Measurements from ENCODE around the gene STOM. TPM values are rescaled to one million over a fixed set of nuclear protein-coding genes. Genes with fewer than 3 reads are reported as not detected.

The STOM gene
- total and polyA plus RNA-seq, 5 donors: 146 to 246 (median 153) TPM

- peaks cover 14% of the 10 kb centered on the region for H3K4me1 ChIP-seq (ENCODE audit: control insufficient read depth, insufficient read depth, low read length)
- no peaks in the 10 kb centered on the region for H3K27me3 ChIP-seq (ENCODE audit: control insufficient read depth, insufficient read depth)
- peak; percentile 94 to 96 (median 95) for DNase-seq
- peak; percentile 90 to 91 for ATAC-seq
- H3K27ac ChIP-seq (ENCODE audit: low read length): peak overlapping the region; percentile 94
- intact Hi-C loops (cut with DNase I): loop anchor here in 1 of 4 donors (5.0 kb wide), 1 partner anchor 46 kb away; the partner anchor contains the start of gene STOM
- 39% methylated on average over 19 of the region's 19 CpGs for WGBS
- no peak overlapping the region for H3K4me3 ChIP-seq (ENCODE audit: low read length)
- no peaks in the 10 kb centered on the region for H3K9me3 ChIP-seq (ENCODE audit: control insufficient read depth, low read length)
Observed at GRCh38 chr9:121326130-121326838, 43.8 kb downstream of the STOM start.

- Histone ChIP-seq H3K9me3 (ENCODE audit: control insufficient read depth, low read length) (no peaks in the 10 kb centered on the region), H3K4me1 (ENCODE audit: control insufficient read depth, insufficient read depth, low read length) (peaks cover 14% of the 10 kb centered on the region), H3K27ac (ENCODE audit: low read length) (peak overlapping the region; percentile 94), H3K4me3 (ENCODE audit: low read length) (no peak overlapping the region), H3K27me3 (ENCODE audit: control insufficient read depth, insufficient read depth) (no peaks in the 10 kb centered on the region)
- 57% methylated on average over 7 of the region's 7 CpGs for WGBS
- peak; percentile 0 to 5 for ATAC-seq
- intact Hi-C loops (cut with DNase I): loop anchor here in 1 of 4 donors (5.0 kb wide), 1 partner anchor 47 kb away; the partner anchor contains the start of gene STOM
- peak in 2 of 3 donors; percentile 49 to 66 for DNase-seq
Observed at GRCh38 chr9:121325387-121325786, 44.7 kb downstream of the STOM start.

GRCh38 chr9:121324755-121325154, 45.3 kb downstream of the STOM start:
- Histone ChIP-seq H3K4me1 (ENCODE audit: control insufficient read depth, insufficient read depth, low read length) (peaks cover 14% of the 10 kb centered on the region), H3K4me3 (ENCODE audit: low read length) (no peak overlapping the region), H3K27me3 (ENCODE audit: control insufficient read depth, insufficient read depth) (no peaks in the 10 kb centered on the region), H3K27ac (ENCODE audit: low read length) (peak overlapping the region; percentile 50), H3K9me3 (ENCODE audit: control insufficient read depth, low read length) (no peaks in the 10 kb centered on the region)
- 62% methylated on average over 2 of the region's 2 CpGs for WGBS
- ATAC-seq: no peak
- intact Hi-C loops (cut with DNase I): loop anchor here in 2 of 4 donors (5.0 kb wide), 3 partner anchors 42 to 73 kb away; partner anchors contain the start of gene STOM (in 1 of the 2)
- no peak for DNase-seq

GRCh38 chr9:121324316-121324715, 45.7 kb downstream of the STOM start:
- Histone ChIP-seq H3K4me3 (ENCODE audit: low read length) (no peak overlapping the region), H3K9me3 (ENCODE audit: control insufficient read depth, low read length) (no peaks in the 10 kb centered on the region), H3K27ac (ENCODE audit: low read length) (peak overlapping the region; percentile 50), H3K27me3 (ENCODE audit: control insufficient read depth, insufficient read depth) (no peaks in the 10 kb centered on the region), H3K4me1 (ENCODE audit: control insufficient read depth, insufficient read depth, low read length) (peaks cover 14% of the 10 kb centered on the region)
- DNase-seq (peak in 2 of 3 donors; percentile 48 to 61), ATAC-seq (no peak)
- intact Hi-C loops (cut with DNase I): loop anchor here in 2 of 4 donors (5.0 kb wide), 2 partner anchors 42 to 73 kb away; no protein-coding TSS in a partner anchor
- 86% methylated on average over 5 of the region's 5 CpGs for WGBS

- H3K27ac ChIP-seq (ENCODE audit: low read length): peak overlapping the region; percentile 50
- intact Hi-C loops (cut with DNase I): loop anchor here in 3 of 4 donors (2.0 to 5.0 kb wide), 3 partner anchors 41 to 74 kb away; no protein-coding TSS in a partner anchor
- WGBS: 84% methylated on average over 10 of the region's 10 CpGs
Observed at GRCh38 chr9:121323449-121324151, 46.5 kb downstream of the STOM start.

GRCh38 chr9:121322737-121323448, 47.2 kb downstream of the STOM start:
- ATAC-seq (no peak), DNase-seq (peak in 2 of 3 donors; percentile 24 to 41)
- H3K4me1 ChIP-seq (ENCODE audit: control insufficient read depth, insufficient read depth, low read length): peaks cover 12% of the 10 kb centered on the region
- H3K4me3 ChIP-seq (ENCODE audit: low read length): no peak overlapping the region
- intact Hi-C loops (cut with DNase I): loop anchor here in 3 of 4 donors (2.0 to 5.0 kb wide), 3 partner anchors 41 to 74 kb away; no protein-coding TSS in a partner anchor
- no peaks in the 10 kb centered on the region for H3K27me3 ChIP-seq (ENCODE audit: control insufficient read depth, insufficient read depth)
- H3K27ac ChIP-seq (ENCODE audit: low read length): no peak overlapping the region
- WGBS: 85% methylated on average over 10 of the region's 10 CpGs
- no peaks in the 10 kb centered on the region for H3K9me3 ChIP-seq (ENCODE audit: control insufficient read depth, low read length)

More at GRCh38 chr9:121323449-121324151, 46.5 kb downstream of the STOM start:
- Histone ChIP-seq H3K9me3 (ENCODE audit: control insufficient read depth, low read length) (no peaks in the 10 kb centered on the region), H3K4me1 (ENCODE audit: control insufficient read depth, insufficient read depth, low read length) (peaks cover 12% of the 10 kb centered on the region), H3K4me3 (ENCODE audit: low read length) (no peak overlapping the region), H3K27me3 (ENCODE audit: control insufficient read depth, insufficient read depth) (no peaks in the 10 kb centered on the region)
- DNase-seq (peak in 2 of 3 donors; percentile 27 to 43), ATAC-seq (no peak)

GRCh38 chr9:121322037-121322736, 47.9 kb downstream of the STOM start:
- ATAC-seq (no peak), DNase-seq (no peak)
- Histone ChIP-seq H3K27ac (ENCODE audit: low read length) (no peak overlapping the region), H3K4me1 (ENCODE audit: control insufficient read depth, insufficient read depth, low read length) (peaks cover 12% of the 10 kb centered on the region), H3K27me3 (ENCODE audit: control insufficient read depth, insufficient read depth) (no peaks in the 10 kb centered on the region), H3K4me3 (ENCODE audit: low read length) (no peak overlapping the region), H3K9me3 (ENCODE audit: control insufficient read depth, low read length) (no peaks in the 10 kb centered on the region)
- intact Hi-C loops (cut with DNase I): loop anchor here in 3 of 4 donors (2.0 to 5.0 kb wide), 3 partner anchors 40 to 75 kb away; no protein-coding TSS in a partner anchor
- 61% methylated on average over 5 of the region's 5 CpGs for WGBS

GRCh38 chr9:121321016-121321503, 49.0 kb downstream of the STOM start:
- Histone ChIP-seq H3K4me1 (ENCODE audit: control insufficient read depth, insufficient read depth, low read length) (peaks cover 12% of the 10 kb centered on the region), H3K27ac (ENCODE audit: low read length) (peak overlapping the region; percentile 47), H3K27me3 (ENCODE audit: control insufficient read depth, insufficient read depth) (no peaks in the 10 kb centered on the region), H3K4me3 (ENCODE audit: low read length) (no peak overlapping the region), H3K9me3 (ENCODE audit: control insufficient read depth, low read length) (no peaks in the 10 kb centered on the region)
- ATAC-seq (peak in 1 of 2 donors; percentile 2), DNase-seq (peak in 2 of 3 donors; percentile 51 to 59)
- 90% methylated on average over 10 of the region's 10 CpGs for WGBS
- intact Hi-C loops (cut with DNase I): loop anchor here in 2 of 4 donors (2.0 to 5.0 kb wide), 4 partner anchors 39 to 76 kb away; partner anchors contain the start of gene STOM (in 1 of the 2)

GRCh38 chr9:121319383-121319780, 50.7 kb downstream of the STOM start:
- Histone ChIP-seq H3K27me3 (ENCODE audit: control insufficient read depth, insufficient read depth) (no peaks in the 10 kb centered on the region), H3K9me3 (ENCODE audit: control insufficient read depth, low read length) (no peaks in the 10 kb centered on the region), H3K4me3 (ENCODE audit: low read length) (no peak overlapping the region), H3K27ac (ENCODE audit: low read length) (no peak overlapping the region), H3K4me1 (ENCODE audit: control insufficient read depth, insufficient read depth, low read length) (peaks cover 2% of the 10 kb centered on the region)
- ATAC-seq (no peak), DNase-seq (peak in 1 of 3 donors; percentile 19)
- intact Hi-C loops (cut with DNase I): loop anchor here in 2 of 4 donors (10.0 kb wide), 2 partner anchors 75 to 105 kb away; no protein-coding TSS in a partner anchor
- 92% methylated on average over 5 of the region's 5 CpGs for WGBS
